LNCaP clone FGC (cell line): ENCODE results near the gene ARHGAP5.

Experiments
- DNase-seq: peaks from one replicate; pipeline ENCODE4 v3.0.0-alpha.2; 2011; ENCODE audit warnings: low read depth
- H3K4me3 ChIP-seq: 2 replicates; pipeline ENCODE4 v1.5.1; 2011; ENCODE audit warnings: mild to moderate bottlenecking, low read depth, low read length, control low read depth
- TF ChIP-seq, protein P1 (sequence below): IDR thresholded peaks from 2 replicates; pipeline ENCODE4 v1.5.1; 2012; ENCODE audit warnings: mild to moderate bottlenecking; ENCODE audit not compliant: control insufficient read depth, insufficient read depth; ENCODE audit errors: extremely low read depth

The ARHGAP5 gene, protein sequence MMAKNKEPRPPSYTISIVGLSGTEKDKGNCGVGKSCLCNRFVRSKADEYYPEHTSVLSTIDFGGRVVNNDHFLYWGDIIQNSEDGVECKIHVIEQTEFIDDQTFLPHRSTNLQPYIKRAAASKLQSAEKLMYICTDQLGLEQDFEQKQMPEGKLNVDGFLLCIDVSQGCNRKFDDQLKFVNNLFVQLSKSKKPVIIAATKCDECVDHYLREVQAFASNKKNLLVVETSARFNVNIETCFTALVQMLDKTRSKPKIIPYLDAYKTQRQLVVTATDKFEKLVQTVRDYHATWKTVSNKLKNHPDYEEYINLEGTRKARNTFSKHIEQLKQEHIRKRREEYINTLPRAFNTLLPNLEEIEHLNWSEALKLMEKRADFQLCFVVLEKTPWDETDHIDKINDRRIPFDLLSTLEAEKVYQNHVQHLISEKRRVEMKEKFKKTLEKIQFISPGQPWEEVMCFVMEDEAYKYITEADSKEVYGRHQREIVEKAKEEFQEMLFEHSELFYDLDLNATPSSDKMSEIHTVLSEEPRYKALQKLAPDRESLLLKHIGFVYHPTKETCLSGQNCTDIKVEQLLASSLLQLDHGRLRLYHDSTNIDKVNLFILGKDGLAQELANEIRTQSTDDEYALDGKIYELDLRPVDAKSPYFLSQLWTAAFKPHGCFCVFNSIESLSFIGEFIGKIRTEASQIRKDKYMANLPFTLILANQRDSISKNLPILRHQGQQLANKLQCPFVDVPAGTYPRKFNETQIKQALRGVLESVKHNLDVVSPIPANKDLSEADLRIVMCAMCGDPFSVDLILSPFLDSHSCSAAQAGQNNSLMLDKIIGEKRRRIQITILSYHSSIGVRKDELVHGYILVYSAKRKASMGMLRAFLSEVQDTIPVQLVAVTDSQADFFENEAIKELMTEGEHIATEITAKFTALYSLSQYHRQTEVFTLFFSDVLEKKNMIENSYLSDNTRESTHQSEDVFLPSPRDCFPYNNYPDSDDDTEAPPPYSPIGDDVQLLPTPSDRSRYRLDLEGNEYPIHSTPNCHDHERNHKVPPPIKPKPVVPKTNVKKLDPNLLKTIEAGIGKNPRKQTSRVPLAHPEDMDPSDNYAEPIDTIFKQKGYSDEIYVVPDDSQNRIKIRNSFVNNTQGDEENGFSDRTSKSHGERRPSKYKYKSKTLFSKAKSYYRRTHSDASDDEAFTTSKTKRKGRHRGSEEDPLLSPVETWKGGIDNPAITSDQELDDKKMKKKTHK (N-terminal part only)

DNA sequence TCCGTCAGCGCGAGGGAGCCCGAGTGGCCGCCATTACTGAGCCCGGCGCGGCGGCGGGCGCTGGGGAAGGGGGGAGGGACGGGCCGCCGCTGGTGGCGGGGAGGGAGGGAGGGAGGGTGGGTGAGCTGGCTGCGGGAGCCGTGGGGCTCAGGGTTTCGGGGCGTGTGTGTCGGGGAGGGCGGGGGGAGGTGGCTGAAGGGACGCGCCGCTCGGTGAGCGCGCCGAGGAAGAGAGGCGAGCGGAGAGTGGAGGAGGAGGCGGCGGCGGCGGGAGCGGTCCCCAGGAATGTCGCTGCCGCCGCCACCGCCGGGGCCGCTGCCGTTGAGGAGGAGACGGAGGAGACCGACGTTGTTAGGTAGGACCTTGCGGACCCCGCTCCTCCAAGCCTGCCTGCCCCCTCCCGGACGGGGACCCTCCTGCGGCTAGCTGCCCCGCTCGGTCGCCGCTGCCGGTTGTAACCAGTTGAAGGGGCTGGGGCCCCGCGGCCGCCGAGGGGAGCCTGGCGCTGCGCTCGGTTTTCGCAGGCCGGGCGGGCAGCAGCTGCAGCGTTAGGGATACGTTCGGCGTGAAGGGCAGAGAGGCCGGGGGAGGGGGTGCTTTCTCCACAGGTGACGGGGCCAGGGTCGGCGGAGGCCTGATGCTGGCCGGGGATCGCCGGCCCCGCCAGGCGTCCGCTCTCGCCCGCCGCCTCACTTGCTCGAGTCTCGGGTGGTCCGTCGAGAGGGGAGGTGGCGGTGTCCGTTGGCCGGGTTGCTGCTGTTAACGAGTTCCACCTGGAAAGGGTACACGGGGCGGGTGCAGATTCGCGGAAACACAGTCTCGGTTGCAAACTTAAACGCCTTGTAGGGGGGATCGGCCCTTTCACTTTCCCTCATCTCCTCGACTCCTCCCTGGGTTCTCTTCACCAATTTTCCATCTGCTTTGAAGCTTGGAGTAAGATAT is at the start of gene ARHGAP5:
Gene ARHGAP5, plus strand, starts transcription at position 224 of the 942 bp plus-strand sequence. CDS start 13,366 bp downstream, outside the sequence.
- peak within 1 kb of the TSS; percentile 73 for H3K4me3 ChIP-seq
- TF ChIP-seq, protein P1, sequence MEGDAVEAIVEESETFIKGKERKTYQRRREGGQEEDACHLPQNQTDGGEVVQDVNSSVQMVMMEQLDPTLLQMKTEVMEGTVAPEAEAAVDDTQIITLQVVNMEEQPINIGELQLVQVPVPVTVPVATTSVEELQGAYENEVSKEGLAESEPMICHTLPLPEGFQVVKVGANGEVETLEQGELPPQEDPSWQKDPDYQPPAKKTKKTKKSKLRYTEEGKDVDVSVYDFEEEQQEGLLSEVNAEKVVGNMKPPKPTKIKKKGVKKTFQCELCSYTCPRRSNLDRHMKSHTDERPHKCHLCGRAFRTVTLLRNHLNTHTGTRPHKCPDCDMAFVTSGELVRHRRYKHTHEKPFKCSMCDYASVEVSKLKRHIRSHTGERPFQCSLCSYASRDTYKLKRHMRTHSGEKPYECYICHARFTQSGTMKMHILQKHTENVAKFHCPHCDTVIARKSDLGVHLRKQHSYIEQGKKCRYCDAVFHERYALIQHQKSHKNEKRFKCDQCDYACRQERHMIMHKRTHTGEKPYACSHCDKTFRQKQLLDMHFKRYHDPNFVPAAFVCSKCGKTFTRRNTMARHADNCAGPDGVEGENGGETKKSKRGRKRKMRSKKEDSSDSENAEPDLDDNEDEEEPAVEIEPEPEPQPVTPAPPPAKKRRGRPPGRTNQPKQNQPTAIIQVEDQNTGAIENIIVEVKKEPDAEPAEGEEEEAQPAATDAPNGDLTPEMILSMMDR = no peak
- no peak for DNase-seq

- TF ChIP-seq, protein P1 = no peak
- DNase-seq = no peak
- no peak overlapping the region for H3K4me3 ChIP-seq
Measured at GRCh38 chr14:32028599-32028998, 48.5 kb upstream of the ARHGAP5 start.

DNA sequence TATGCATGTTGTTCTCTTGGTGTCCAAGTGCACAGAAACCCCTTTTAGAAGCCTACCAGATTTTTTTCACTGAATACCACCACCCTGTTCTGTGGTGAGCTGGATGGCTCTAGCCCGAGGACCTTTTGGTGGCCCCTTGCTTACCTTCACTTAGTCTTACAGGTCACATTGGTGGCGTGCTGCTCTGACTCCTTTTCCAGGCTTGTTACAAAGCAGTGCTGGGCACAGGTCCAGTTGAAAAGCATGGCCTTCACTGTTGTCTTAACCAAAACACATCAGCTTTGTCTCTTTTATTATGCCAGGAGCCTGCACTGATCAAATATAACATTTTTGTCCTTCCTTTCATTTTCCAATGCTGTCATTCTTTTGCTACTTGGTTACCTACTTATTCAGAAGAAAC is 43.6 kb upstream of the ARHGAP5 start:
- TF ChIP-seq, protein P1 = no peak
- DNase-seq = no peak

DNA sequence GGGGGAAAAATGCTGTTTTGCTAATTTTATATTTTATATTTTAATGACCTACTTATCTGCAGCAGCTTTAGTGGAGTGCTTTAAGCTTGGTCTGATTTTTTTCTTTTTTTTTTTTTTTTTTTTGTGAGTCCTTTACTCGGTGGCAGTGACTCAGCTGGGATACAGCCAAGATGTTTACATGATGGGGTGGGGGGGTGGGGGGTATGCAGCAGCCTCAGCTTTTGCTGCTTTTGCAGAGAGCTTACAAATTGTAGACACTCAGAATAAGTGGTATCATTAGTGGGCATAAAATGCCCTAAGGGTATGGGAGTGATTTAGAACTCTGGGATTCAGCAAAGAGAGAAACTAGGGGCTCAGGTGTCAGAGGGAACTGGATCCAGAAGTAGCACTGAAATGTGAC is 38.2 kb upstream of the ARHGAP5 start:
- H3K4me3 ChIP-seq = no peak overlapping the region
- TF ChIP-seq, protein P1 = no peak
- DNase-seq = no peak

More for the DNA sequence above, 43.6 kb upstream of the ARHGAP5 start:
- H3K4me3 ChIP-seq = no peak overlapping the region

DNA sequence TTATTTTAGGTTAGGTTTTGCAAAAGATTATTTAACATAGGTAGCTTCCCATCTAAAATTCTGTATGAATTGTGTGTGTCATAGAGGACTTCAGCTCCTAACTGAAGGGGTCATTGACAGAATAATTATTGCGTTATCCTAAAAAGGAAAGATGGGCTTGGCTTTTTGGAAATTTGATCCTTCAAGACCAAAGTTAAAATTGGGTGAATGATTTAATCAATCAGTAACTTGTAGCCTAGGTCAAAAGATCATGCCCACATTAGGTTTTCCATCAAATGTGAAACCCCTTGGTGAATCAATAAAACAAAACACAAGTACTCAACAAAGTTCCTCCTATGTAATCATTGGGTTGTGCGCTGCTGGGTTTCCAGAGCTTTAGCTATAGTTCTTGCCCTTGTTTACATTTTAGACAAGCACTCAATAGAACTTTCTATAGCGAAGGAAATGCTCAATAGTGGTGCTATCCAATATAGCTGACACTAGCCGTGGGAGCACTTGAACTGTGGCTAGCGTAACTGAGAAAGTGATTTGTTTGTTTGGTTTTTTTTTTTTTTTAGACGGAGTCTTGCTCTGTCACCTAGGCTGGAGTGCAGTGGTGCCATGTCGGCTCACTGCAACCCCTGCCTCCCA is 37.6 kb upstream of the ARHGAP5 start:
- no peak for DNase-seq
- no peak overlapping the region for H3K4me3 ChIP-seq
- TF ChIP-seq, protein P1 = no peak
